Astrocyte (in vitro differentiated cells and primary cell): ENCODE measurements around the gene OR51D1. TPM values are rescaled to one million over a fixed set of nuclear protein-coding genes. Genes with fewer than 3 reads are reported as not detected.

Source experiments
- DNase-seq: peaks from one replicate; pipeline ENCODE4 v3.0.0-alpha.2; 2010; ENCODE audit warnings: low read depth
- FAIRE-seq: peaks from 2 replicates; lab custom pipeline; 2011; peaks lifted over from hg19 to GRCh38; lab: Jason Lieb, UNC
- H2AFZ ChIP-seq: 2 replicates; pipeline ENCODE4 v1.6.0; 2012; ENCODE audit warnings: low read depth, low read length, inconsistent platforms
- H3K27ac ChIP-seq: 2 replicates; pipeline ENCODE4 v1.5.1; 2011; ENCODE audit warnings: low read depth, low read length, inconsistent platforms
- H3K27me3 ChIP-seq: 2 replicates; pipeline ENCODE4 v1.6.0; 2011; ENCODE audit warnings: low read length, inconsistent platforms; ENCODE audit not compliant: insufficient read depth
- H3K36me3 ChIP-seq: 2 replicates; pipeline ENCODE4 v1.5.1; 2011; ENCODE audit warnings: low read length, inconsistent platforms; ENCODE audit not compliant: insufficient read depth
- H3K4me1 ChIP-seq: 2 replicates; pipeline ENCODE4 v1.5.1; 2011; ENCODE audit warnings: low read length, inconsistent platforms; ENCODE audit not compliant: insufficient read depth
- H3K4me2 ChIP-seq: 2 replicates; pipeline ENCODE4 v1.6.0; 2012; ENCODE audit warnings: low read length, inconsistent platforms
- H3K4me3 ChIP-seq: 2 replicates; pipeline ENCODE4 v1.5.1; 2011; ENCODE audit warnings: low read depth, mild to moderate bottlenecking, low read length, inconsistent platforms; ENCODE audit not compliant: insufficient read depth
- H3K79me2 ChIP-seq: 2 replicates; pipeline ENCODE4 v1.6.0; 2012; ENCODE audit warnings: mild to moderate bottlenecking, low read length, inconsistent platforms; ENCODE audit not compliant: insufficient read depth
- H3K9ac ChIP-seq: 2 replicates; pipeline ENCODE4 v1.6.0; 2012; ENCODE audit warnings: mild to moderate bottlenecking, low read length, inconsistent platforms
- H3K9me3 ChIP-seq: 2 replicates; pipeline ENCODE4 v1.5.1; 2012; ENCODE audit warnings: low read depth, mild to moderate bottlenecking, low read length, inconsistent platforms; ENCODE audit not compliant: insufficient read depth
- H4K20me1 ChIP-seq: 2 replicates; pipeline ENCODE4 v1.6.0; 2012; ENCODE audit warnings: low read length, inconsistent platforms; ENCODE audit not compliant: insufficient read depth
- H3K27ac Mint-ChIP-seq: one replicate; pipeline ENCODE4 v1.8.0; 2021; ENCODE audit warnings: mild to moderate bottlenecking, mixed read lengths; ENCODE audit not compliant: unreplicated experiment
- H3K27me3 Mint-ChIP-seq: one replicate; pipeline ENCODE4 v1.8.0; 2021; ENCODE audit warnings: low read depth, mixed read lengths; ENCODE audit not compliant: unreplicated experiment
- H3K36me3 Mint-ChIP-seq: one replicate; pipeline ENCODE4 v1.8.0; 2021; ENCODE audit warnings: low read depth, mixed read lengths; ENCODE audit not compliant: unreplicated experiment
- H3K4me1 Mint-ChIP-seq: one replicate; pipeline ENCODE4 v1.8.0; 2021; ENCODE audit warnings: low read depth, mixed read lengths; ENCODE audit not compliant: unreplicated experiment
- H3K4me3 Mint-ChIP-seq: one replicate; pipeline ENCODE4 v1.8.0; 2021; ENCODE audit warnings: mild to moderate bottlenecking, moderate library complexity, mixed read lengths; ENCODE audit not compliant: unreplicated experiment
- H3K9me3 Mint-ChIP-seq: one replicate; pipeline ENCODE4 v1.8.0; 2021; ENCODE audit warnings: mild to moderate bottlenecking, mixed read lengths; ENCODE audit not compliant: unreplicated experiment
- CTCF ChIP-seq: IDR thresholded peaks from 2 replicates; pipeline ENCODE4 v1.5.1; 2011; ENCODE audit warnings: low read depth, mild to moderate bottlenecking, inconsistent platforms, low read length, moderate library complexity; ENCODE audit not compliant: insufficient read depth
- EZH2 ChIP-seq: IDR thresholded peaks from 2 replicates; pipeline ENCODE4 v1.6.1; 2012; ENCODE audit warnings: mild to moderate bottlenecking, low read length, inconsistent platforms; ENCODE audit not compliant: insufficient read depth
- total RNA-seq: library from RNA; stranded (reverse); gene quantifications from 2 replicates; pipeline ENCODE4 v1.2.1, GENCODE V29; 2021

OR51D1 gene
- total RNA-seq, 1 donor from 2014 or later: not detected

GRCh38 chr11:4643076-4643475 lies 5.8 kb downstream of the OR51D1 start:
- Mint-ChIP-seq H3K27ac (no peak overlapping the region), H3K4me1 (peaks cover 10% of the 10 kb centered on the region), H3K36me3 (no peaks in the 10 kb centered on the region), H3K9me3 (no peaks in the 10 kb centered on the region), H3K4me3 (no peak overlapping the region), H3K27me3 (peaks cover 3% of the 10 kb centered on the region)
- no peak overlapping the region for H3K27ac ChIP-seq
- H3K79me2 ChIP-seq: no peaks in the 10 kb centered on the region
- H3K4me2 ChIP-seq: no peak overlapping the region
- no peaks in the 10 kb centered on the region for H3K4me1 ChIP-seq
- no peaks in the 10 kb centered on the region for H4K20me1 ChIP-seq
- no peak overlapping the region for H3K4me3 ChIP-seq
- TF ChIP-seq CTCF (no peak), EZH2 (no peak)
- H3K27me3 ChIP-seq: no peaks in the 10 kb centered on the region
- DNase-seq: no peak
- H3K36me3 ChIP-seq: no peaks in the 10 kb centered on the region
- no peaks in the 10 kb centered on the region for H3K9me3 ChIP-seq
- FAIRE-seq: no peak
- H2AFZ ChIP-seq: no peak overlapping the region
- no peak overlapping the region for H3K9ac ChIP-seq

- Histone ChIP-seq H3K79me2 (no peaks in the 10 kb centered on the region), H3K4me2 (no peak within 1 kb of the TSS), H3K9me3 (no peaks in the 10 kb centered on the region), H3K4me3 (no peak within 1 kb of the TSS), H2AFZ (no peak within 1 kb of the TSS), H3K4me1 (no peaks in the 10 kb centered on the region), H3K27ac (no peak within 1 kb of the TSS), H3K27me3 (no peaks in the 10 kb centered on the region), H3K9ac (no peak within 1 kb of the TSS), H3K36me3 (no peaks in the 10 kb centered on the region), H4K20me1 (no peaks in the 10 kb centered on the region)
- Mint-ChIP-seq H3K9me3 (no peaks in the 10 kb centered on the region), H3K4me3 (no peak within 1 kb of the TSS), H3K27ac (peak within 1 kb of the TSS; percentile 3), H3K36me3 (no peaks in the 10 kb centered on the region), H3K27me3 (peaks cover 3% of the 10 kb centered on the region), H3K4me1 (peaks cover 10% of the 10 kb centered on the region)
- TF ChIP-seq CTCF (no peak), EZH2 (no peak)
- DNase-seq (no peak), FAIRE-seq (no peak)
Observed at GRCh38 chr11:4643682-4644081, 6.4 kb downstream of the OR51D1 start, which contains the start of gene OR51E1. OR51E1 (plus strand) TSS chr11:4643982; CDS start chr11:4652527, 8,545 bp downstream.

GRCh38 chr11:4644233-4644632 lies 7.0 kb downstream of the OR51D1 start:
- Histone ChIP-seq H3K9ac (no peak overlapping the region), H3K9me3 (no peaks in the 10 kb centered on the region), H3K4me1 (no peaks in the 10 kb centered on the region), H3K79me2 (no peaks in the 10 kb centered on the region), H3K4me3 (no peak overlapping the region), H3K27ac (no peak overlapping the region), H3K4me2 (no peak overlapping the region), H3K36me3 (no peaks in the 10 kb centered on the region), H4K20me1 (no peaks in the 10 kb centered on the region), H2AFZ (no peak overlapping the region), H3K27me3 (no peaks in the 10 kb centered on the region)
- Mint-ChIP-seq H3K36me3 (no peaks in the 10 kb centered on the region), H3K27me3 (peaks cover 3% of the 10 kb centered on the region), H3K9me3 (no peaks in the 10 kb centered on the region), H3K27ac (peak overlapping the region; percentile 3), H3K4me1 (peaks cover 10% of the 10 kb centered on the region), H3K4me3 (no peak overlapping the region)
- no peak for TF ChIP-seq CTCF
- no peak for TF ChIP-seq EZH2
- FAIRE-seq: no peak
- DNase-seq: no peak
